GM12864 (cell line): ENCODE results near the gene FAM193B.

Source experiments
- DNase-seq: peaks from one replicate; pipeline ENCODE4 v3.0.0-alpha.2; 2011; ENCODE audit warnings: low read depth
- H3K4me3 ChIP-seq: 2 replicates; pipeline ENCODE4 v1.5.1; 2011; ENCODE audit warnings: mild to moderate bottlenecking, low read depth, low read length, control low read depth
- TF ChIP-seq, protein P1 (sequence below): IDR thresholded peaks from 2 replicates; pipeline ENCODE4 v1.5.1; 2011; ENCODE audit warnings: low read depth, mild to moderate bottlenecking, moderate library complexity, low read length, control low read depth, inconsistent platforms; ENCODE audit errors: missing control alignments

FAM193B gene

GRCh38 chr5:177491983-177492746 lies 62.2 kb downstream of the FAM193B start:
- H3K4me3 ChIP-seq = no peak overlapping the region
- TF ChIP-seq, protein P1, sequence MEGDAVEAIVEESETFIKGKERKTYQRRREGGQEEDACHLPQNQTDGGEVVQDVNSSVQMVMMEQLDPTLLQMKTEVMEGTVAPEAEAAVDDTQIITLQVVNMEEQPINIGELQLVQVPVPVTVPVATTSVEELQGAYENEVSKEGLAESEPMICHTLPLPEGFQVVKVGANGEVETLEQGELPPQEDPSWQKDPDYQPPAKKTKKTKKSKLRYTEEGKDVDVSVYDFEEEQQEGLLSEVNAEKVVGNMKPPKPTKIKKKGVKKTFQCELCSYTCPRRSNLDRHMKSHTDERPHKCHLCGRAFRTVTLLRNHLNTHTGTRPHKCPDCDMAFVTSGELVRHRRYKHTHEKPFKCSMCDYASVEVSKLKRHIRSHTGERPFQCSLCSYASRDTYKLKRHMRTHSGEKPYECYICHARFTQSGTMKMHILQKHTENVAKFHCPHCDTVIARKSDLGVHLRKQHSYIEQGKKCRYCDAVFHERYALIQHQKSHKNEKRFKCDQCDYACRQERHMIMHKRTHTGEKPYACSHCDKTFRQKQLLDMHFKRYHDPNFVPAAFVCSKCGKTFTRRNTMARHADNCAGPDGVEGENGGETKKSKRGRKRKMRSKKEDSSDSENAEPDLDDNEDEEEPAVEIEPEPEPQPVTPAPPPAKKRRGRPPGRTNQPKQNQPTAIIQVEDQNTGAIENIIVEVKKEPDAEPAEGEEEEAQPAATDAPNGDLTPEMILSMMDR = no peak
- DNase-seq = no peak

GRCh38 chr5:177491429-177491945 lies 62.9 kb downstream of the FAM193B start:
- H3K4me3 ChIP-seq = no peak overlapping the region
- TF ChIP-seq, protein P1 = peak; percentile 79
- DNase-seq = no peak

GRCh38 chr5:177490992-177491391 lies 63.4 kb downstream of the FAM193B start:
- TF ChIP-seq, protein P1 = no peak
- no peak for DNase-seq
- H3K4me3 ChIP-seq = no peak overlapping the region

DNA sequence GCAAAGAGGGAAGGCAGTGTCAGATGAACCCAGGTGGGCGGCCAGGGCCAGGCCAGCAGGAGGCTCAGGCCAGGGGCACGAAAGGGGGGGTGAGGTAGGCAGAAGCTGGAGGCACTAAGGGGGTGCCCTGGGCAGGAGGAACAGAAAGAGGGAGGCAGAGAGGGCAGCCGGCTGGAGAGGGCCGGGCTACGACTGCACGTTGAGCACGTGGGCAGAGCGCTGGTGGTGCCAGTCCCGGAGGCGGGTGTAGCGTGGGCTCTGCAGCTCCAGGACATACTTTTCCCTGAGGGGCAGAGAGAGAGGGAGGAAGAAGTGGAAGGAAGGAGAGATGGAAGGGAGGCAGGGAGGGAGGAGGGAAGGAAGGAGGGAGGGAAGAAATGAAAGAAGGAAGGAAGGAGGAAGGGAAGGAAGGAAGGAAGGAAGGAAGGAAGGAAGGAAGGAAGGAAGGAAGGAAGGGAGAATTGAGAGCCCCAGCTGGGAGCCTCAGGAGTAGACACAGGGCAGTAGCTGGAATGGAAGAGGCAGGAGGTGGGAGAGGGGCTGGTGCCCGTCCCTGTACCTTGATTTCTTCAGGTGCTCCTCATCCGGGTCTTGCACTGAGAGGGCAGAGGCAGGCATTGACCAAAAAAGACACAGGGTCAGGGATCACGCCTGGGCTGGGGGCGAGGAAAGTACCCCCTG lies 63.9 kb downstream of the FAM193B start:
- TF ChIP-seq, protein P1 = no peak
- no peak overlapping the region for H3K4me3 ChIP-seq
- no peak for DNase-seq

DNA sequence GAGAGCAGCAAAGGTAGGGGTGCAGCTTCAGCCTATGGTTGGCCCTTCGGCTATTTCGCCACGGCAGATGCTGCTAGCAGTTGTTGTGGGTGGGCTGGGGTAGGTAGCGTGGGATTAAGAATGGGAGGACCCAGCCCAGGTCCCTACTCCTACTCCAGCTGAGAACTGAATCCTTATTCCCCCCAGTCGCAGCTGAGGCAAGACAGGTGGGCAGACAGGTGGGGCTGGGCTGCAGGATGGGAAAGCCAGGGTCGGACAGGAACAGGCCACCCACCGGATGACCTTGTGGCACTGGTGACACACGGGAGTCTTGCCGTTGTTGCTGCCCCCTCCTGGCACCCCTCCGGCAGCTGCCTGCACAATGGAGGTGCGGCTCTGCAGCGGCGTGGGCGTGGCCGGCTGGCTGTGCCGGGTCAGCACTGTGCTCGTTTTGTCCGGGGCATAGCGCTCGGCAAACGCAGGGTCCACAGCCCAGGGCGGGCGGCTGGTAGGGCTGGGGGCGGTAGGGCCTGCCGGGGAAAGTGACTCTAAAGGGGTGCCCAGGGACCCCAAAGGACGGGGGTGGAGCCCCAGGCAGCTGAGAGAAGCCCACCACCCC lies 65.1 kb downstream of the FAM193B start:
- no peak for DNase-seq
- TF ChIP-seq, protein P1 = peak; percentile 7
- no peak overlapping the region for H3K4me3 ChIP-seq

DNA sequence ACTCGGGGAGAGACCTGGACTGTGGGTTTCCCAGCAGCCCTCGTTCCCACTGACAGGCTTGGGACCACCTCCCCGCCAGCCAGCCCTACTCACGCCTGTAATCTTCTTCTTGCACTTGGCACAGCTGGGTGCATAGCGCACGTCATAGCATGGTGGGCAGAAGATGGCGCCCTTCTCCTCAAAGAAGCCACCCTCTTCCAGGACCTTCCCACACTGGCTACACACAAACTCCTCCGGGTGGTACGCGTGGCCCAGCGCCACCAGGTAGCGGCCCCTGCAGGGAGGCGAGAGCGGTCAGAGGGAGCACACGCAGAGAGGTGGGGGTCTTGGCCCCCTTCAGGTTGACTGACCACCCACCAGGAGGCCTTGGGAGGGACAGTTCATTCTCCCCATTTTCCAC lies 66.4 kb downstream of the FAM193B start:
- H3K4me3 ChIP-seq = no peak overlapping the region
- no peak for DNase-seq
- TF ChIP-seq, protein P1 = peak; percentile 11
